T-cell (primary cell): ENCODE data around the gene MIEF1. TPM values are rescaled to one million over a fixed set of nuclear protein-coding genes. Genes with fewer than 3 reads are reported as not detected.

Source experiments
- ATAC-seq, 4 experiments: fragments of 200-7000 bp in 3 of 4; fragments of 150-1000 bp in 1 of 4; cut with Tn5 transposase; replicated peaks in 1 of 4; 1 replicate in 3 of 4; 2 replicates in 1 of 4; pipeline ENCODE4 v1.10.0; 2021; ENCODE audit warnings: moderate library complexity in 3 of 4, mild to moderate bottlenecking in 2 of 4, moderate number of reproducible peaks in 1 of 4
- CTCF ChIA-PET, 2 donors: fragments of 300-600 bp; sonication (Branson Sonifier 250); formaldehyde crosslinking; loops; one replicate each; lab custom pipeline; 2022; ENCODE audit warnings: antibody characterized with exemption in 2 of 2; lab: Charles Lee
- POLR2A ChIA-PET, 2 donors: fragments of 300-600 bp; sonication (Branson Sonifier 250); formaldehyde crosslinking; loops; one replicate each; lab custom pipeline; 2022; ENCODE audit warnings: antibody characterized with exemption in 2 of 2; lab: Charles Lee
- DNase-seq, 35 experiments: peaks; one replicate each; pipeline versions ENCODE4 v3.0.0 to v3.0.0-alpha.2; 2013 to 2023
- H3K27ac ChIP-seq: one replicate; pipeline ENCODE4 v1.5.1; 2013; ENCODE audit warnings: low read length
- H3K27me3 ChIP-seq, 2 experiments: replicated peaks in 1 of 2; 1 replicate in 1 of 2; 2 replicates in 1 of 2; pipeline versions ENCODE4 v1.6.1 to v1.7.0; 2013; ENCODE audit warnings: low read length in 1 of 2, mixed read lengths in 1 of 2; ENCODE audit not compliant: control insufficient read depth in 2 of 2, insufficient read depth in 2 of 2; ENCODE audit errors: extremely low read depth in 1 of 2
- H3K36me3 ChIP-seq, 2 donors: 1 replicate in 1 of 2; 2 replicates in 1 of 2; pipeline versions ENCODE4 v1.6.1 to v1.7.0; 2013; ENCODE audit warnings: low read length in 1 of 2; ENCODE audit not compliant: control insufficient read depth in 2 of 2, insufficient read depth in 1 of 2; ENCODE audit errors: extremely low read depth in 1 of 2
- H3K4me1 ChIP-seq, 2 experiments: 1 replicate in 1 of 2; 2 replicates in 1 of 2; pipeline versions ENCODE4 v1.6.1 to v1.7.0; 2013; ENCODE audit warnings: low read length in 2 of 2, mixed read lengths in 1 of 2; ENCODE audit not compliant: insufficient read depth in 2 of 2, control insufficient read depth in 1 of 2; ENCODE audit errors: extremely low read depth in 1 of 2
- H3K4me3 ChIP-seq, 2 donors: 1 replicate in 1 of 2; 2 replicates in 1 of 2; pipeline versions ENCODE4 v1.5.1 to v1.7.0; 2013; ENCODE audit warnings: mild to moderate bottlenecking in 2 of 2, low read length in 1 of 2, moderate library complexity in 1 of 2; ENCODE audit not compliant: control insufficient read depth in 1 of 2; ENCODE audit errors: extremely low read depth in 1 of 2
- H3K9me3 ChIP-seq: 2 replicates; pipeline ENCODE4 v1.7.0; 2013
- H3K27ac Mint-ChIP-seq, 2 donors: one replicate each; pipeline ENCODE4 v1.8.0; 2020 to 2021; ENCODE audit warnings: mild to moderate bottlenecking in 2 of 2, mixed read lengths in 2 of 2
- H3K27me3 Mint-ChIP-seq, 2 donors: one replicate each; pipeline ENCODE4 v1.8.0; 2021 to 2022; ENCODE audit warnings: mixed read lengths in 2 of 2
- H3K36me3 Mint-ChIP-seq: one replicate; pipeline ENCODE4 v1.8.0; 2021; ENCODE audit warnings: mixed read lengths
- H3K4me1 Mint-ChIP-seq, 3 donors: one replicate each; pipeline ENCODE4 v1.8.0; 2020 to 2022; ENCODE audit warnings: mixed read lengths in 3 of 3, mild to moderate bottlenecking in 1 of 3
- H3K4me3 Mint-ChIP-seq, 3 donors: one replicate each; pipeline ENCODE4 v1.8.0; 2020 to 2022; ENCODE audit warnings: mild to moderate bottlenecking in 3 of 3, mixed read lengths in 3 of 3, moderate library complexity in 3 of 3
- H3K9me3 Mint-ChIP-seq, 3 donors: one replicate each; pipeline ENCODE4 v1.8.0; 2020 to 2022; ENCODE audit warnings: mixed read lengths in 3 of 3
- whole genome bisulfite sequencing: methylation state at CpG from one replicate; pipeline ENCODE4 v1.1.5; 2013; ENCODE audit warnings: missing lambda C conversion rate; ENCODE audit not compliant: insufficient coverage; 5-methylcytosine and 5-hydroxymethylcytosine counted together
- total RNA-seq, 35 experiments: library from RNA in 6 of 35; stranded (reverse) in 6 of 35; fragments of 120-200 nt in 1 of 35; gene quantifications; one replicate each; pipeline versions ENCODE4 v1.2.1 to v1.2.4 and lab custom pipeline; 2013 to 2026

The MIEF1 gene
- total RNA-seq, 5 donors from 2014 or later (not counting 1 experiment from before 2014, with no cell fraction given): 19.7 to 44.1 (median 38.5) TPM

DNA sequence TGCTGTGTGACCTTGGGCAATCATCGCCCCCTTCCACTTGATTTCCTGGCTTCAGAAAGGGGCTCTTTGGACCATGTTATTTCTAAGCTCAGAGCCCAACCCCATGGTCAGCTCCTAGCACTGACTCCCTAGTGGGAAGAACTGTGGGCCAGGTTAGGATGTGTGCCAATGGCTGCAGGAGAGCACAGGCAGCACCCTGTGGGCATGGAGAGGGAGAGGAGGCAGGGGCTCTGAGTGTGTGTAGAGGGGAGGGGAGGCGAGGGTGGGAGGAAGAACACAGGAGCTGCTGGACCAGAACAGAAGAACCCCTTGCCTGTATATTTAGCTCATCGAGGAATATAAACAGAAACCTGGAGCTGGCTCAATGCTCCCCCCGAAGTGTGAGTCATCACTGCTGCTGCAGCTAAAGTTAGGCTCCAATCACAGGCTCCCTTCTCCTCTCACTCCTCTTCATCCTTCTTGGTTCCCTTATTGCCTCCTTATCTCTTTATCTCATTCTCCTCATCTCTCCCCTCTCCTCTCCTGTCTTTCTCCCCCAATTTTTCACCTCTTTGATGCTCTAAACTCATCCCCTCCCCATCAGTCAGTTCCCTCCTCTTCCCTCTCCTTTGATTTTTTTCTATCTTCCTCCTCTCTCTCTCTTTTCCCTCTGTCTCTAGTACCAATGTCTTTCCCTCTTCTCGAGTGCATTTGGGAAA, 44.9 kb downstream of the MIEF1 start:
- POLR2A ChIA-PET: no interaction called here
- ATAC-seq: no peak

DNA sequence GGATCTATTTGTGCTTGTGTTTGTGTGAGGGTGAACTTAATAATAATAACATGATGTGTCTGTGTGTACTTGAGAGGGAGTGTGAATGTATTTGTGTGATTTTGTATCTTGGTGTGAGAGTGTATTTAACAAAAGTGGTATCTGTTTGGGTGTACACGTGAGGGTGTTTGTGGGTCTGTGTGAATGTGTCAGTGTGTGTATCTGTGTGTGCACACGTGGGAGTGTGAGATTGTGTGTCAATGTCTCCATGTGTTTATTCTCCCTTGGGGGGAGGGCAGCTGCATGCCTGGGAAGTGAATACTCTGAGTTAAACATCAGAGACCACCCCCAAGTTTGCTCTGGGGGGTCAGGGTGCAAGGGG, 45.5 kb downstream of the MIEF1 start:
- H3K27ac ChIP-seq: no peak overlapping the region
- H3K36me3 ChIP-seq: no peaks in the 10 kb centered on the region
- no peak for DNase-seq
- peaks cover 17 to 21% (median 20%) of the 10 kb centered on the region in 3 donors for H3K4me1 Mint-ChIP-seq
- ChIA-PET POLR2A (no interaction called here), CTCF (interaction anchor here in 1 of 2 donors (0.6 kb wide), 1 partner anchor 56 kb away, joined by 3 read pairs; no protein-coding TSS in a partner anchor)
- H3K9me3 ChIP-seq: no peaks in the 10 kb centered on the region
- peaks cover 34 to 62% of the 10 kb centered on the region in 2 donors for H3K27me3 Mint-ChIP-seq
- no peak overlapping the region for H3K4me3 Mint-ChIP-seq
- H3K4me3 ChIP-seq: no peak overlapping the region
- no peaks in the 10 kb centered on the region for H3K36me3 Mint-ChIP-seq
- no peak for ATAC-seq
- peaks cover 0 to 73% of the 10 kb centered on the region in 2 experiments for H3K27me3 ChIP-seq
- peaks cover 0 to 26% of the 10 kb centered on the region in 2 experiments for H3K4me1 ChIP-seq
- WGBS: 50% methylated on average over 1 of the region's 2 CpGs
- no peaks in the 10 kb centered on the region for H3K9me3 Mint-ChIP-seq
- no peak overlapping the region for H3K27ac Mint-ChIP-seq

More for the DNA sequence above, 44.9 kb downstream of the MIEF1 start:
- H3K9me3 ChIP-seq: no peaks in the 10 kb centered on the region
- H3K4me1 ChIP-seq: peaks cover 0 to 26% of the 10 kb centered on the region in 2 experiments
- H3K4me3 ChIP-seq: no peak overlapping the region
- Mint-ChIP-seq H3K4me3 (no peak overlapping the region), H3K27me3 (peaks cover 34 to 59% of the 10 kb centered on the region in 2 donors), H3K36me3 (no peaks in the 10 kb centered on the region), H3K27ac (no peak overlapping the region), H3K4me1 (peaks cover 17 to 21% (median 20%) of the 10 kb centered on the region in 3 donors), H3K9me3 (no peaks in the 10 kb centered on the region)
- no peak overlapping the region for H3K27ac ChIP-seq
- no peak for DNase-seq
- peaks cover 0 to 68% of the 10 kb centered on the region in 2 experiments for H3K27me3 ChIP-seq
- WGBS: 40% methylated on average over 1 of the region's 5 CpGs
- CTCF ChIA-PET: interaction anchor here in 1 of 2 donors (0.6 kb wide), 1 partner anchor 55 kb away, joined by 3 read pairs; no protein-coding TSS in a partner anchor
- H3K36me3 ChIP-seq: no peaks in the 10 kb centered on the region

DNA sequence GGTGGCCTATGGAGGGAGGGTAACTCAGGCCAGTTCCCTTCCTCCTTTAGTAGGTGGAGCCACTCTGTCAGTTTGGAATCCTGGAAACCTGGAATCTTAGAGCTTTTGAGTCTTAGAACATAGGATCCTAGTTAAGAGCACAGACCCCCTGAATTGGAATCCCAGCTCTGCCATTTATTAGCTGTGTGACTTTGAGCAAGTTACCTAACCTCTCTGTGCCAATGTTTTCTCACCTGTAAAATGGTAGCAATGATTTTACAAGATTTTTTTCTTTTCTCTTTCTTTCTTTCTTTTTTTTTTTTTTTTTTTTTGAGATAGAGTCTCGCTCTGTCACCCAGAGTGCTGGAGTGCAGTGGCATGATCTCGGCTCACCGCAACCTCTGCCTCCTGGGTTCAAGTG, 51.3 kb downstream of the MIEF1 start:
- Mint-ChIP-seq H3K4me3 (no peak overlapping the region), H3K4me1 (peaks cover 5 to 8% (median 8%) of the 10 kb centered on the region in 3 donors), H3K9me3 (no peaks in the 10 kb centered on the region), H3K27me3 (peaks cover 33 to 57% of the 10 kb centered on the region in 2 donors), H3K36me3 (no peaks in the 10 kb centered on the region), H3K27ac (no peak overlapping the region)
- peaks cover 0 to 74% of the 10 kb centered on the region in 2 experiments for H3K27me3 ChIP-seq
- no peaks in the 10 kb centered on the region for H3K9me3 ChIP-seq
- peaks cover 0 to 14% of the 10 kb centered on the region in 2 experiments for H3K4me1 ChIP-seq
- ChIA-PET CTCF (interaction anchor here in 1 of 2 donors (0.7 kb wide), 1 partner anchor 194 kb away, joined by 4 read pairs; no protein-coding TSS in a partner anchor), POLR2A (no interaction called here)
- no peak overlapping the region for H3K27ac ChIP-seq
- DNase-seq (no peak), ATAC-seq (no peak)
- no peaks in the 10 kb centered on the region for H3K36me3 ChIP-seq
- H3K4me3 ChIP-seq: no peak overlapping the region
- WGBS: no CpG with 5 or more reads among the region's 3 CpGs

DNA sequence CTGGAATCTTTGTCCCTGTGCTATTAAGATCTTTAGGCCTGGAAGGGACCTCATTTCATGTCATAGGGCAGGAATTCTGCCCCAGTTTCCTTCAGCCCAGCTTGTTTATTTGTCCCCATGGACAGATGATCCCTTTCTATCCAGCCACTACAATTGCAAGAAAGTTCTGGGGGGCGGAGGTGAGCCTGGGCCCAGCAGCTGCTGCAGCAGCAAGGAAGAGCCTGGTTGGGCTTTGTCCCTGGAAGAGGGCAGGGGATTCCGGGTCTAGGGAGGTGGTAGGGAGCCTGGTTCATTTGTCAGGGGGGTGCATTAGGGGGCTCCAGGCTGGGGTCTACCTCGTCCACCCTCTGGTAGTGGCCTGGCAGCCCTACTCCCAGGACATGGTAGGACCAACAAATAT, 52.1 kb downstream of the MIEF1 start:
- ATAC-seq: no peak
- Histone ChIP-seq H3K4me3 (no peak overlapping the region), H3K27ac (no peak overlapping the region), H3K36me3 (no peaks in the 10 kb centered on the region), H3K9me3 (no peaks in the 10 kb centered on the region), H3K4me1 (peaks cover 0 to 17% of the 10 kb centered on the region in 2 experiments), H3K27me3 (peaks cover 0 to 75% of the 10 kb centered on the region in 2 experiments)
- Mint-ChIP-seq H3K36me3 (no peaks in the 10 kb centered on the region), H3K4me3 (no peak overlapping the region), H3K9me3 (no peaks in the 10 kb centered on the region), H3K27ac (no peak overlapping the region), H3K4me1 (peaks cover 5 to 11% (median 8%) of the 10 kb centered on the region in 3 donors), H3K27me3 (peaks cover 36 to 59% of the 10 kb centered on the region in 2 donors)
- ChIA-PET POLR2A (no interaction called here), CTCF (interaction anchor here in 1 of 2 donors (0.7 kb wide), 1 partner anchor 193 kb away, joined by 4 read pairs; no protein-coding TSS in a partner anchor)
- no peak for DNase-seq
- WGBS: 40% methylated on average over 1 of the region's 3 CpGs

GRCh38 chr22:39556970-39557841, 55.1 kb downstream of the MIEF1 start:
- Histone ChIP-seq H3K36me3 (no peaks in the 10 kb centered on the region), H3K27me3 (peaks cover 0 to 69% of the 10 kb centered on the region in 2 experiments), H3K9me3 (no peaks in the 10 kb centered on the region), H3K4me1 (peaks cover 0 to 17% of the 10 kb centered on the region in 2 experiments), H3K4me3 (peak overlapping the region in 1 of 2 donors; percentile 41), H3K27ac (no peak overlapping the region)
- peaks cover 5 to 11% (median 8%) of the 10 kb centered on the region in 3 donors for H3K4me1 Mint-ChIP-seq
- ATAC-seq: peak; percentile 81 to 95 (median 86)
- ChIA-PET CTCF (interaction anchor here in 1 of 2 donors (0.5 to 0.9 kb wide), 3 partner anchors 20 to 499 kb away, joined by 4 to 5 read pairs (median 5); no protein-coding TSS in a partner anchor), POLR2A (no interaction called here)
- WGBS: 5% methylated on average over 53 of the region's 72 CpGs
- H3K9me3 Mint-ChIP-seq: no peaks in the 10 kb centered on the region
- H3K27ac Mint-ChIP-seq: no peak overlapping the region
- H3K27me3 Mint-ChIP-seq: peaks cover 27 to 47% of the 10 kb centered on the region in 2 donors
- no peaks in the 10 kb centered on the region for H3K36me3 Mint-ChIP-seq
- peak overlapping the region in 2 of 3 donors; percentile 72 to 75 for H3K4me3 Mint-ChIP-seq
- DNase-seq: peak in 34 of 35 experiments; percentile 7 to 69 (median 44)

- Histone ChIP-seq H3K27me3 (peaks cover 0 to 63% of the 10 kb centered on the region in 2 experiments), H3K4me1 (peaks cover 0 to 17% of the 10 kb centered on the region in 2 experiments), H3K9me3 (no peaks in the 10 kb centered on the region), H3K27ac (no peak overlapping the region), H3K36me3 (no peaks in the 10 kb centered on the region), H3K4me3 (no peak overlapping the region)
- 24% methylated on average over 33 of the region's 34 CpGs for WGBS
- H3K27me3 Mint-ChIP-seq: peaks cover 20 to 40% of the 10 kb centered on the region in 2 donors
- CTCF ChIA-PET: no interaction called here
- H3K36me3 Mint-ChIP-seq: no peaks in the 10 kb centered on the region
- no peaks in the 10 kb centered on the region for H3K9me3 Mint-ChIP-seq
- POLR2A ChIA-PET: interaction anchor here in 1 of 2 donors (0.6 kb wide), 1 partner anchor 473 kb away, joined by 9 read pairs; no protein-coding TSS in a partner anchor
- ATAC-seq (no peak), DNase-seq (no peak)
- peaks cover 5 to 11% (median 8%) of the 10 kb centered on the region in 3 donors for H3K4me1 Mint-ChIP-seq
- peak overlapping the region; percentile 59 to 69 (median 64) for H3K4me3 Mint-ChIP-seq
- H3K27ac Mint-ChIP-seq: no peak overlapping the region
Measured at GRCh38 chr22:39558254-39558727, 56.2 kb downstream of the MIEF1 start.
